ENCODE results near the gene ADSL. TPM values are rescaled to one million over a fixed set of nuclear protein-coding genes. Genes with fewer than 3 reads are reported as not detected.

The ADSL gene
- polyA plus RNA-seq, 2 donors = 22.0 to 33.3 TPM

DNA sequence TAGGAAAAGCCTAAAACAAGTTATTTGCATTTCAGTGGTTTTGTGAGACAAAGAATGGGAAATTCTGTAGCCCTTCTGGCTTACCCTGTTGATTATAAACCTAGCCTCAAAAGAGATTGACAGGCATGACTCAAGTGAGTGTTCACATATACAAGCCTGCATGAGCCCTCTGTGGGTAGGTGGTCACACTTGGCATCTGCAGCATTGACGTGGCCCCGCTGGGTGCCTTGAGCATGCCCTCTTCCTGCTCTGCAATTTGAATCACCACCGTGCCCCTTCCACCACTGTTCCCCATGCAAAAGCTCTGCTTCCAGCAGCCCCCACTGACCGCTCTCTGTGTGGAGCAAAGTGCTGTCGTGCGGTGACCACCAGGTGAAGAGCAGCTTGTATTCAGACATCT lies 21.0 kb upstream of the ADSL start:
- Histone ChIP-seq H3K27me3 (ENCODE audit: control insufficient read depth in 1 of 2, insufficient read depth in 2 of 2, low read length in 2 of 2) (no peaks in the 10 kb centered on the region), H3K9me3 (ENCODE audit: control insufficient read depth in 2 of 2, insufficient read depth in 1 of 2, low read depth in 1 of 2, low read length in 1 of 2) (no peaks in the 10 kb centered on the region), H3K4me3 (ENCODE audit: low read depth in 1 of 2, low read length in 2 of 2) (no peak overlapping the region), H3K36me3 (ENCODE audit: control insufficient read depth in 2 of 2, insufficient read depth in 2 of 2, low read length in 1 of 2) (peaks cover 5 to 18% of the 10 kb centered on the region in 2 donors), H3K4me1 (ENCODE audit: control insufficient read depth in 2 of 2, insufficient read depth in 2 of 2, low read length in 1 of 2) (no peaks in the 10 kb centered on the region), H3K27ac (ENCODE audit: low read depth in 2 of 2, low read length in 1 of 2) (peak overlapping the region in 1 of 2 donors; percentile 7)
- WGBS, 2 donors = 89 to 94% methylated on average over 6 of the region's 6 CpGs

DNA sequence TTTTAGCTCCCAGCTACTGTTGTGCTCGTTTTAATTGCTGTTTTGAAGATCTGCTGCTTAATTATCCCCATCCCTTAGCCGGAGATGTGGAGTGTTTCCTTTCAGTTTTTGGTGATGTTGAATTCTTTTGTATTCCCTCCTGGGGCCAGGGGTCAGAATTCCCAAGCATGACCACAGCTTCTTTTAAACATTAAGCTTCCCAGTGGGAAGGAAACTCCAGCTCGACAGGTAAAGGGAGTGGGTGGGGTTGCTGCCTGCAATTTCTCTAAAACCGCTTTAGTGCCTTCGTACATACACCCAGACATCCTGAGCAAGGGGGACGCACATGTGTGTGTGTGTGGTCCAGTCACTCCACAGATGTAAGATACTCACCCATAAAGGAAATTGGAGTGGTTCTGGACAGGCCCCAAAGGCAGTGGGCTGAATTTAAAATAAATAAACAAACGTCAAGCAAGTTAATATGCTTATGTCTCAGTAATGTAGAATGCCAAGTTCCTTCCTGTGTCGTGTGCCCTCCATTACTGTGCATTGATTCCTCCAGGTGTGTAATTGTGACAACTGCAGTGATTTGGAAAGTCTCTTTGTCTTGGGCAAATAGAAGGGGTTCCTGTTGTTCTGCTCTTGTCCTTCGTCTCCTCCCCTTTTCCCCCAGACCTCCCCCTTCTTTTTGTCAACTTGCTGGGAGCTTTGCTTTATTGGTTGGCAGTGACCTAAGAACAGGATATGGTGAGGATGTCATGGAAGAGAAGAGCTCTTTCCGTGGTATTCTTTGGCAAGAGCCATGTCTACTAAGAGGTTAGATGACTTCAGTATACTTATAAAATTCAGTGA lies 19.2 kb upstream of the ADSL start:
- 57 to 59% methylated on average over 10 of the region's 10 CpGs for WGBS, 2 donors
- H3K27ac ChIP-seq (ENCODE audit: low read depth in 2 of 2, low read length in 1 of 2) = no peak overlapping the region

DNA sequence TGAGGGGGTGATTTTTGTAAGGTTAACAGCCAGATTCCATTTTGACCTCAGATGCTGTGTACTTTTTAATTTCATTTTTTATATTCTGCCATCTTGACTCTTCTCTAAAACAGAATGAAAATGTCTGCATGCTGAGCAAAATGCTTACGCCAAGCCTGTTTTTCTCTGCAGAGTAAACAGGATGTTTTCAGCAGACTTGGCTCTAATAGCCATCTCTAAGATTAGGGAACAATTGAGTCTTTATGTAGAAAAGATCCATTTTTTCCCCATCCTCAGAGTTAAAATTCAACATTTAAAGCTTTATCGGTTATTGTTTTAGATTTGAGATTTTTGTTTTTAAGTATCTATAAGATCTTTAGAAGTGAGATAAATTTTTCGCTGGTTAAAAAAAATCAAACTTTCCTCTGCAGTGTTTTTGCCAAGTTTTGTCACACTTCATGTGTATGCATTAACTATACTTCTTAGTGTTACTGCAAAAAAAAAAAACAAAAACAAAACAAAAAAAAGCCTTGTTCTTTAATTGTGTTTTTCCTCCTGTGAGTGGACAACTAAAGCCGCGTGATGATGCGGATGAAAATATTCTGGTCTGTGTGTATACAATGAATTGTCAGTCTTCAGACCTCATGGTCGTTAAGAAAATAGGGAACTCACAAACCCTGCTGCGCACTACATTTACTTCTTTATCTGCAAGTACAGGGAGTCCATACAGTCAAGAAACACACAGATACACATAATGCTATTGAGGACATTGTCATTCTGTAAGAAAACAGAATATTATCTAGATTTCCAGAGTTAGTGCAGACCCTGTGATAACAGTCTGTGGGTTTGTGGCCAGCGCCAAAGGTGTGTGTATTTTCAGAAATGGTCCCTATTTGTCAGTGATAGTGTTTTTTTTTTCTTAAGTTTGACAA lies 17.5 kb upstream of the ADSL start:
- no peaks in the 10 kb centered on the region for H3K4me1 ChIP-seq (ENCODE audit: control insufficient read depth in 2 of 2, insufficient read depth in 2 of 2, low read length in 1 of 2)
- peaks cover 0 to 5% of the 10 kb centered on the region in 2 donors for H3K36me3 ChIP-seq (ENCODE audit: control insufficient read depth in 2 of 2, insufficient read depth in 2 of 2, low read length in 1 of 2)
- no peak overlapping the region for H3K27ac ChIP-seq (ENCODE audit: low read depth in 2 of 2, low read length in 1 of 2)
- H3K9me3 ChIP-seq (ENCODE audit: control insufficient read depth in 2 of 2, insufficient read depth in 1 of 2, low read depth in 1 of 2, low read length in 1 of 2) = no peaks in the 10 kb centered on the region
- 82 to 88% methylated on average over 9 of the region's 9 CpGs for WGBS, 2 donors
- no peak overlapping the region for H3K4me3 ChIP-seq (ENCODE audit: low read depth in 1 of 2, low read length in 2 of 2)
- H3K27me3 ChIP-seq (ENCODE audit: control insufficient read depth in 1 of 2, insufficient read depth in 2 of 2, low read length in 2 of 2) = no peaks in the 10 kb centered on the region

More for the DNA sequence above, 19.2 kb upstream of the ADSL start:
- H3K4me3 ChIP-seq (ENCODE audit: low read depth in 1 of 2, low read length in 2 of 2) = no peak overlapping the region
- H3K27me3 ChIP-seq (ENCODE audit: control insufficient read depth in 1 of 2, insufficient read depth in 2 of 2, low read length in 2 of 2) = no peaks in the 10 kb centered on the region
- peaks cover 5 to 7% of the 10 kb centered on the region in 2 donors for H3K36me3 ChIP-seq (ENCODE audit: control insufficient read depth in 2 of 2, insufficient read depth in 2 of 2, low read length in 1 of 2)
- no peaks in the 10 kb centered on the region for H3K4me1 ChIP-seq (ENCODE audit: control insufficient read depth in 2 of 2, insufficient read depth in 2 of 2, low read length in 1 of 2)
- H3K9me3 ChIP-seq (ENCODE audit: control insufficient read depth in 2 of 2, insufficient read depth in 1 of 2, low read depth in 1 of 2, low read length in 1 of 2) = no peaks in the 10 kb centered on the region

DNA sequence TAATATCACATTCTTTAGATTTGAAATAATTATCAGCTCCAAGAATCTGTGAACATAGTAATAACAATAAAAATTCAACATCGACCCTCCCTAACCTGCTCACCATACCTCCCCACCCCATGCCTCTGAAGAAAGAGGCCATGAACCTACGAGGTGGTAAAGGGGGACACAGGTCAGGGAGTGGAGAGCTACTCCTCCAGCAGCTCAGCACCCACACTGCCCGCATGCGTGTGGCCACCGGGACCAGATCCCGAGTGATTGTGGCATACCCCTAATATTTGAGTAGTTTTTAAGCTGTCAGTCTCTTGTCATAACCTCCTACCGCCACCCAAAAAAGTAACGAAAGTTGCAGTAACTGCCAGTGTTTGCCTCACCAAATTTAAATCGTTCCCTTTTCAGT lies 16.8 kb upstream of the ADSL start:
- Histone ChIP-seq H3K4me3 (ENCODE audit: low read depth in 1 of 2, low read length in 2 of 2) (no peak overlapping the region), H3K27me3 (ENCODE audit: control insufficient read depth in 1 of 2, insufficient read depth in 2 of 2, low read length in 2 of 2) (no peaks in the 10 kb centered on the region), H3K4me1 (ENCODE audit: control insufficient read depth in 2 of 2, insufficient read depth in 2 of 2, low read length in 1 of 2) (no peaks in the 10 kb centered on the region), H3K36me3 (ENCODE audit: control insufficient read depth in 2 of 2, insufficient read depth in 2 of 2, low read length in 1 of 2) (peaks cover 0 to 5% of the 10 kb centered on the region in 2 donors), H3K27ac (ENCODE audit: low read depth in 2 of 2, low read length in 1 of 2) (no peak overlapping the region), H3K9me3 (ENCODE audit: control insufficient read depth in 2 of 2, insufficient read depth in 1 of 2, low read depth in 1 of 2, low read length in 1 of 2) (no peaks in the 10 kb centered on the region)
- WGBS, 2 donors = 86 to 87% methylated on average over 9 of the region's 9 CpGs

DNA sequence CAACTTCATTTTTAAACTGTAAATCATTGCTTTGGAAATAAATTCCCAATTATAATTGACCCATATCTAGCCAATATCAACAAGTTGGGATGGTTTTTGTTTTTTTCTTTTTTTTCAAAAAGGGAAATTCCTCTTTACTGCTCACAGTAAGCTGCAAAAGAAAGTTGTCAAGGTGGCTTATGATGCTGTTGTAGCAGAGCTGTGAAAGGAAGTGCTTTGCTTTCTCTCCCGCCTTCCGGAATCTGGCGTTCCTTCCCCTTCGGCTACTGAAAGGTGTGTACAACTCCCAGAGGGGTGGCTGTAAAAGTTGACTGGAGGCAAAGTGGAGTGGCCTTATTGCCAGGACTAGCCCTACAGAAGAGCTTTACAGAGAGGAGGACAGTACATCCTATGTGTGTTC lies 16.2 kb upstream of the ADSL start:
- H3K27me3 ChIP-seq (ENCODE audit: control insufficient read depth in 1 of 2, insufficient read depth in 2 of 2, low read length in 2 of 2) = no peaks in the 10 kb centered on the region
- peaks cover 0 to 5% of the 10 kb centered on the region in 2 donors for H3K36me3 ChIP-seq (ENCODE audit: control insufficient read depth in 2 of 2, insufficient read depth in 2 of 2, low read length in 1 of 2)
- H3K4me1 ChIP-seq (ENCODE audit: control insufficient read depth in 2 of 2, insufficient read depth in 2 of 2, low read length in 1 of 2) = no peaks in the 10 kb centered on the region
- no peak overlapping the region for H3K27ac ChIP-seq (ENCODE audit: low read depth in 2 of 2, low read length in 1 of 2)
- WGBS, 2 donors = 86 to 88% methylated on average over 4 of the region's 4 CpGs
- no peak overlapping the region for H3K4me3 ChIP-seq (ENCODE audit: low read depth in 1 of 2, low read length in 2 of 2)
- H3K9me3 ChIP-seq (ENCODE audit: control insufficient read depth in 2 of 2, insufficient read depth in 1 of 2, low read depth in 1 of 2, low read length in 1 of 2) = no peaks in the 10 kb centered on the region

DNA sequence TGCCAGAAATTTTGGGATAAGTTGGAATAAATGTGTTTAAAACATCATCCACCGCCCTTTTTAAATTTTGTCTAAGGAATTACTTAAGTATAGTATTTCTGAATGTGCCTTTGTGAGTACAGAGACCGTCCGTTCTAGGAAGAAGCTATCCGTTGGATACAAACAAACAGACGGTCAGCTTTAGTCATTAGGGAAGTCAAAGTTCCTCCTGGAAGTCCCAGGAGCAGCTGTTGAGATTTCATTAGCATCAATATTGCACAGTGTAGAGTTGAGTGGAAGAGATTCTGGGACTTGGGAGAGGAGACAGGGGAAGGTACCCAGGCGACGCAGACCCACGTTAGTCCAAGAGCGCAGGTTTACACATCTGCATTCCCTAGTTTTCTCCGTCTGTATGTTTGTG lies 15.7 kb upstream of the ADSL start:
- no peak overlapping the region for H3K27ac ChIP-seq (ENCODE audit: low read depth in 2 of 2, low read length in 1 of 2)
- H3K4me1 ChIP-seq (ENCODE audit: control insufficient read depth in 2 of 2, insufficient read depth in 2 of 2, low read length in 1 of 2) = no peaks in the 10 kb centered on the region
- H3K27me3 ChIP-seq (ENCODE audit: control insufficient read depth in 1 of 2, insufficient read depth in 2 of 2, low read length in 2 of 2) = no peaks in the 10 kb centered on the region
- peaks cover 0 to under 1% of the 10 kb centered on the region in 2 donors for H3K36me3 ChIP-seq (ENCODE audit: control insufficient read depth in 2 of 2, insufficient read depth in 2 of 2, low read length in 1 of 2)
- no peak overlapping the region for H3K4me3 ChIP-seq (ENCODE audit: low read depth in 1 of 2, low read length in 2 of 2)
- WGBS, 2 donors = 81 to 92% methylated on average over 10 of the region's 10 CpGs
- no peaks in the 10 kb centered on the region for H3K9me3 ChIP-seq (ENCODE audit: control insufficient read depth in 2 of 2, insufficient read depth in 1 of 2, low read depth in 1 of 2, low read length in 1 of 2)

DNA sequence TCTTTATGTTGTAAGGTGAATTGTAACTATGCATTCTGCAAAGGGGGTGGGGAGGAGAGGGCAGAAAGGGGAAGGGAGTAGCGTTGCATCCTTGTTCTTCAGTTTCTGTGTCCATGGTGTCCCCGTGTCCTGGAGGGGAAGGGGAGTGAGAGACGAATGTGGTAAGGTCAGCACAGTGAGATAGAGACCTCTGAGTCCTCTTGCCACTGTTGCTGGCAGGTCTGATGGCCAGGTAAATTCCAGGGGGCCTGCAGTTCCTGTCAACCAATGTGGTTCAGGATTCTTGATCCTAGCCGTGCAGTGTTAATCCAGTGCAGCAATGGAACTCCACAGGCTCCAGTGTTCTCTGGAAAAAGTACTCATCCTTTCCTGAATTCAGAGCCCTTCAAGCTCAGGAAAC lies 14.6 kb upstream of the ADSL start:
- H3K9me3 ChIP-seq (ENCODE audit: control insufficient read depth in 2 of 2, insufficient read depth in 1 of 2, low read depth in 1 of 2, low read length in 1 of 2) = no peaks in the 10 kb centered on the region
- no peaks in the 10 kb centered on the region for H3K36me3 ChIP-seq (ENCODE audit: control insufficient read depth in 2 of 2, insufficient read depth in 2 of 2, low read length in 1 of 2)
- H3K4me1 ChIP-seq (ENCODE audit: control insufficient read depth in 2 of 2, insufficient read depth in 2 of 2, low read length in 1 of 2) = no peaks in the 10 kb centered on the region
- H3K4me3 ChIP-seq (ENCODE audit: low read depth in 1 of 2, low read length in 2 of 2) = no peak overlapping the region
- no peak overlapping the region for H3K27ac ChIP-seq (ENCODE audit: low read depth in 2 of 2, low read length in 1 of 2)
- 69 to 72% methylated on average over 4 of the region's 4 CpGs for WGBS, 2 donors
- no peaks in the 10 kb centered on the region for H3K27me3 ChIP-seq (ENCODE audit: control insufficient read depth in 1 of 2, insufficient read depth in 2 of 2, low read length in 2 of 2)

DNA sequence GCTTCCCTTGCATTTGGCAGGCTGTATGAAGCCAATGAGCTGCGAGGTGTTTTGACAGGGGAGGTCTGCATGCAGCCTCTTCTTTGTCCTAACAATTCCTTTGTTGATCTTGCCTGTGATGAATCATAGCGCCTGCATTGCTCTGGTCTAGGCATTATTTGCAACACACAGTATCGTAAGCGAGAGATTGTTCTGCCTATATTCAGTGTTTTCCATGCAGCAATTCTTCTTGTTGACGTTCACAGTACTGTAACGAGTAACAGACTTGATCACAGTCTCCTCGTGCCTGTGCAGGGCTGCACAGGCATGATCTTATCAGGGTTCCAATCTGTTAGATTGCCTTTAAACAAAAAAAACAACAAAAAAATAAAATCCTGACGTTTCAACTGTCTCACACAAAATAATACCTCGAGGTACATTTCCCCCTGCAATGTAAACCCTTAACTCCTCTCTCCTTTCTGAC lies 13.9 kb upstream of the ADSL start:
- Histone ChIP-seq H3K27ac (ENCODE audit: low read depth in 2 of 2, low read length in 1 of 2) (no peak overlapping the region), H3K27me3 (ENCODE audit: control insufficient read depth in 1 of 2, insufficient read depth in 2 of 2, low read length in 2 of 2) (no peaks in the 10 kb centered on the region), H3K9me3 (ENCODE audit: control insufficient read depth in 2 of 2, insufficient read depth in 1 of 2, low read depth in 1 of 2, low read length in 1 of 2) (no peaks in the 10 kb centered on the region), H3K4me1 (ENCODE audit: control insufficient read depth in 2 of 2, insufficient read depth in 2 of 2, low read length in 1 of 2) (no peaks in the 10 kb centered on the region), H3K36me3 (ENCODE audit: control insufficient read depth in 2 of 2, insufficient read depth in 2 of 2, low read length in 1 of 2) (no peaks in the 10 kb centered on the region), H3K4me3 (ENCODE audit: low read depth in 1 of 2, low read length in 2 of 2) (no peak overlapping the region)
- 48 to 59% methylated on average over 9 of the region's 9 CpGs for WGBS, 2 donors

DNA sequence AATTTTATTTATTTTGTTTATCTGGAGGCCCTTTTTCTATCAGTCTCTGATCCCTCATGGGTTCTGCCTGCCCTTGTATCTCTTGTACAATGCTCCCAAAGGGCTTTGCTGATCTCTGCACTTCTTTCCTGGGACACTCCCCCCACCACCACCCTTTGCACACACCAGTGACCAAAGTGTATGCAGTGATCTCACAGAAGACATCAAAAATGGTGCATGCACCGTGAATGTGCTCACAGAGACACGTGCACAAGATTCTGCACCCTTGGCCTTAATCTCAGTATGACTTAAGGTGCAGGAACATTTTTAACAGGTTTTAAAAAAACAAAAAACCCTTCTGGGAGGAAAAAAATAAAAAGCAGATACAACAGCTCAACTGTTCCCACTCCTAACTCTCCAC lies 12.2 kb upstream of the ADSL start:
- no peak overlapping the region for H3K27ac ChIP-seq (ENCODE audit: low read depth in 2 of 2, low read length in 1 of 2)
- no peaks in the 10 kb centered on the region for H3K36me3 ChIP-seq (ENCODE audit: control insufficient read depth in 2 of 2, insufficient read depth in 2 of 2, low read length in 1 of 2)
- no peaks in the 10 kb centered on the region for H3K4me1 ChIP-seq (ENCODE audit: control insufficient read depth in 2 of 2, insufficient read depth in 2 of 2, low read length in 1 of 2)
- WGBS, 2 donors = 73 to 82% methylated on average over 2 of the region's 2 CpGs
- H3K9me3 ChIP-seq (ENCODE audit: control insufficient read depth in 2 of 2, insufficient read depth in 1 of 2, low read depth in 1 of 2, low read length in 1 of 2) = no peaks in the 10 kb centered on the region
- no peaks in the 10 kb centered on the region for H3K27me3 ChIP-seq (ENCODE audit: control insufficient read depth in 1 of 2, insufficient read depth in 2 of 2, low read length in 2 of 2)
- H3K4me3 ChIP-seq (ENCODE audit: low read depth in 1 of 2, low read length in 2 of 2) = no peak overlapping the region
